SK-N-SH (cell line): ENCODE results near the gene GPR82.

Experiments
- CTCF ChIP-seq: fragments of 200-600 bp; sonication (generic); IDR thresholded peaks from 2 replicates; pipeline ENCODE4 v1.6.1; 2017; ENCODE audit warnings: antibody characterized with exemption, mild to moderate bottlenecking, moderate library complexity
- FOSL2 ChIP-seq: IDR thresholded peaks from 2 replicates; pipeline ENCODE4 v1.4.0; 2012; ENCODE audit warnings: low read depth, mild to moderate bottlenecking, moderate library complexity, borderline replicate concordance

- no peak for TF ChIP-seq CTCF
- TF ChIP-seq FOSL2: no peak
These were observed 37.2 kb upstream of the GPR82 start for GRCh38 chrX:41686788-41687187.
